ENCODE measurements around the gene REXO1.
"Not testable (repeated sequence)": the region's sequence is repeated elsewhere in the genome, so short reads cannot be mapped to it uniquely, and the experiment has no call there.

The REXO1 gene

GRCh38 chr19:1809678-1810077 is 38.6 kb downstream of the REXO1 start:
- Histone ChIP-seq H3K4me1 (peaks cover 6% of the 10 kb centered on the region), H3K27me3 (ENCODE audit: low read depth) (no peaks in the 10 kb centered on the region), H3K9me3 (no peaks in the 10 kb centered on the region), H3K4me3 (no peak overlapping the region), H3K36me3 (replicated peaks) (no peaks in the 10 kb centered on the region; the same call in 1 of the 2 replicates)
- in situ Hi-C loops (cut with MboI; ENCODE audit: low sequenced_read_pairs): no loop called here
- no peak for DNase-seq (ENCODE audit: low spot score in 2 of 2)

GRCh38 chr19:1808395-1808731 is 39.9 kb downstream of the REXO1 start:
- in situ Hi-C loops (cut with MboI; ENCODE audit: low sequenced_read_pairs): no loop called here
- H3K9me3 ChIP-seq: no peaks in the 10 kb centered on the region
- H3K36me3 ChIP-seq (replicated peaks): no peaks in the 10 kb centered on the region
- no peak overlapping the region for H3K4me3 ChIP-seq
- H3K4me1 ChIP-seq: peaks cover 6% of the 10 kb centered on the region
- no peaks in the 10 kb centered on the region for H3K27me3 ChIP-seq (ENCODE audit: low read depth)
- DNase-seq (ENCODE audit: low spot score in 2 of 2): no peak

- Histone ChIP-seq H3K36me3 (replicated peaks) (no peaks in the 10 kb centered on the region), H3K9me3 (no peaks in the 10 kb centered on the region), H3K4me1 (peaks cover 1% of the 10 kb centered on the region; the same call in 1 of the 2 replicates), H3K4me3 (no peak overlapping the region), H3K27me3 (ENCODE audit: low read depth) (no peaks in the 10 kb centered on the region)
- in situ Hi-C loops (cut with MboI; ENCODE audit: low sequenced_read_pairs): no loop called here
- DNase-seq (ENCODE audit: low spot score in 2 of 2): no peak
These were observed 40.4 kb downstream of the REXO1 start for GRCh38 chr19:1807695-1808394.

- no peaks in the 10 kb centered on the region for H3K9me3 ChIP-seq
- no peak overlapping the region for H3K4me3 ChIP-seq
- H3K4me1 ChIP-seq: no peaks in the 10 kb centered on the region
- no peaks in the 10 kb centered on the region for H3K36me3 ChIP-seq (replicated peaks)
- in situ Hi-C loops (cut with MboI; ENCODE audit: low sequenced_read_pairs): no loop called here
- no peak for DNase-seq (ENCODE audit: low spot score in 2 of 2)
- H3K27me3 ChIP-seq (ENCODE audit: low read depth): no peaks in the 10 kb centered on the region
These were observed 41.1 kb downstream of the REXO1 start for GRCh38 chr19:1807030-1807694.

- in situ Hi-C loops (cut with MboI; ENCODE audit: low sequenced_read_pairs): no loop called here
- Histone ChIP-seq H3K4me1 (no peaks in the 10 kb centered on the region), H3K27me3 (ENCODE audit: low read depth) (no peaks in the 10 kb centered on the region), H3K36me3 (replicated peaks) (no peaks in the 10 kb centered on the region), H3K9me3 (no peaks in the 10 kb centered on the region), H3K4me3 (no peak overlapping the region)
- DNase-seq (ENCODE audit: low spot score in 2 of 2): no peak
These were observed 41.9 kb downstream of the REXO1 start for GRCh38 chr19:1806184-1807029.

- in situ Hi-C loops (cut with MboI; ENCODE audit: low sequenced_read_pairs): no loop called here
- Histone ChIP-seq H3K27me3 (ENCODE audit: low read depth) (no peaks in the 10 kb centered on the region), H3K36me3 (replicated peaks) (no peaks in the 10 kb centered on the region), H3K9me3 (no peaks in the 10 kb centered on the region), H3K4me3 (no peak overlapping the region), H3K4me1 (no peaks in the 10 kb centered on the region)
- no peak for DNase-seq (ENCODE audit: low spot score in 2 of 2)
These were observed 42.7 kb downstream of the REXO1 start for GRCh38 chr19:1805401-1806183.

- DNase-seq (ENCODE audit: low spot score in 2 of 2): no peak
- Histone ChIP-seq H3K27me3 (ENCODE audit: low read depth) (no peaks in the 10 kb centered on the region), H3K4me3 (no peak overlapping the region), H3K36me3 (replicated peaks) (no peaks in the 10 kb centered on the region), H3K4me1 (no peaks in the 10 kb centered on the region), H3K9me3 (no peaks in the 10 kb centered on the region)
- in situ Hi-C loops (cut with MboI; ENCODE audit: low sequenced_read_pairs): no loop called here
These were observed 43.4 kb downstream of the REXO1 start for GRCh38 chr19:1804858-1805257.

GRCh38 chr19:1799695-1800342 is 48.5 kb downstream of the REXO1 start:
- H3K9me3 ChIP-seq: no peaks in the 10 kb centered on the region
- in situ Hi-C loops (cut with MboI; ENCODE audit: low sequenced_read_pairs): no loop called here
- H3K27me3 ChIP-seq (ENCODE audit: low read depth): no peaks in the 10 kb centered on the region
- no peak overlapping the region for H3K4me3 ChIP-seq
- H3K4me1 ChIP-seq: peaks cover 7% of the 10 kb centered on the region
- H3K36me3 ChIP-seq (replicated peaks): no peaks in the 10 kb centered on the region
- DNase-seq (ENCODE audit: low spot score in 2 of 2): no peak

- DNase-seq (ENCODE audit: low spot score in 2 of 2); H3K27me3 ChIP-seq (ENCODE audit: low read depth); H3K4me1 ChIP-seq; H3K36me3 ChIP-seq (replicated peaks); in situ Hi-C loops (cut with MboI; ENCODE audit: low sequenced_read_pairs); H3K9me3 ChIP-seq; H3K4me3 ChIP-seq: not testable (repeated sequence)
These were observed 51.0 kb downstream of the REXO1 start for GRCh38 chr19:1797313-1797712.

GRCh38 chr19:1796395-1797142 is 51.7 kb downstream of the REXO1 start:
- Histone ChIP-seq H3K4me3 (no peak overlapping the region), H3K36me3 (replicated peaks) (no peaks in the 10 kb centered on the region), H3K4me1 (peaks cover 7% of the 10 kb centered on the region), H3K27me3 (ENCODE audit: low read depth) (no peaks in the 10 kb centered on the region), H3K9me3 (no peaks in the 10 kb centered on the region)
- no peak for DNase-seq (ENCODE audit: low spot score in 2 of 2)
- in situ Hi-C loops (cut with MboI; ENCODE audit: low sequenced_read_pairs): no loop called here

GRCh38 chr19:1794424-1795172 is 53.7 kb downstream of the REXO1 start:
- in situ Hi-C loops (cut with MboI; ENCODE audit: low sequenced_read_pairs): no loop called here
- no peak overlapping the region for H3K4me3 ChIP-seq
- no peak for DNase-seq (ENCODE audit: low spot score in 2 of 2)
- no peaks in the 10 kb centered on the region for H3K36me3 ChIP-seq (replicated peaks)
- H3K27me3 ChIP-seq (ENCODE audit: low read depth): no peaks in the 10 kb centered on the region
- H3K4me1 ChIP-seq: peaks cover 7% of the 10 kb centered on the region
- peaks cover 2% of the 10 kb centered on the region; the same call in 1 of the 2 replicates for H3K9me3 ChIP-seq

GRCh38 chr19:1791879-1792278 is 56.4 kb downstream of the REXO1 start:
- in situ Hi-C loops (cut with MboI; ENCODE audit: low sequenced_read_pairs): no loop called here
- DNase-seq (ENCODE audit: low spot score in 2 of 2): no peak
- no peaks in the 10 kb centered on the region for H3K27me3 ChIP-seq (ENCODE audit: low read depth)

More at GRCh38 chr19:1791879-1792278, 56.4 kb downstream of the REXO1 start:
- no peak overlapping the region for H3K4me3 ChIP-seq
- H3K4me1 ChIP-seq: peaks cover 7% of the 10 kb centered on the region
- peaks cover 2% of the 10 kb centered on the region; the same call in 1 of the 2 replicates for H3K9me3 ChIP-seq
- H3K36me3 ChIP-seq (replicated peaks): no peaks in the 10 kb centered on the region

All from HAP-1 (cell line).